Chondrocyte (in vitro differentiated cells): Measurements from ENCODE around the gene TOP1. TPM values are rescaled to one million over a fixed set of nuclear protein-coding genes. Genes with fewer than 3 reads are reported as not detected.

Source experiments
- DNase-seq: peaks from one replicate; pipeline ENCODE4 v3.0.0; 2021; ENCODE audit warnings: mixed read lengths, low spot score
- H3K27ac Mint-ChIP-seq: one replicate; pipeline ENCODE4 v1.8.0; 2021; ENCODE audit warnings: mild to moderate bottlenecking, moderate library complexity, mixed read lengths; ENCODE audit not compliant: unreplicated experiment
- H3K27me3 Mint-ChIP-seq: 2 replicates; pipeline ENCODE4 v1.8.0; 2021; ENCODE audit warnings: low read depth, mixed read lengths
- H3K36me3 Mint-ChIP-seq: 2 replicates; pipeline ENCODE4 v1.8.0; 2021; ENCODE audit warnings: low read depth, mixed read lengths
- H3K4me1 Mint-ChIP-seq: 2 replicates; pipeline ENCODE4 v1.8.0; 2021; ENCODE audit warnings: low read depth, mild to moderate bottlenecking, mixed read lengths
- H3K4me3 Mint-ChIP-seq: one replicate; pipeline ENCODE4 v1.8.0; 2021; ENCODE audit warnings: mild to moderate bottlenecking, moderate library complexity, mixed read lengths; ENCODE audit not compliant: unreplicated experiment
- H3K9me3 Mint-ChIP-seq: 2 replicates; pipeline ENCODE4 v1.8.0; 2021; ENCODE audit warnings: low read depth, mixed read lengths
- total RNA-seq: library from RNA; stranded (reverse); gene quantifications from 3 replicates; pipeline ENCODE4 v1.2.1, GENCODE V29; 2021
- TF ChIP-seq, protein P1 (sequence below): fragments of 200-600 bp; sonication (generic); IDR thresholded peaks from 2 replicates; pipeline ENCODE4 v1.5.0; 2021; ENCODE audit warnings: antibody characterized with exemption, mild to moderate bottlenecking, moderate library complexity

The TOP1 gene
- total RNA-seq, 1 donor from 2014 or later: 39.0 TPM

DNA sequence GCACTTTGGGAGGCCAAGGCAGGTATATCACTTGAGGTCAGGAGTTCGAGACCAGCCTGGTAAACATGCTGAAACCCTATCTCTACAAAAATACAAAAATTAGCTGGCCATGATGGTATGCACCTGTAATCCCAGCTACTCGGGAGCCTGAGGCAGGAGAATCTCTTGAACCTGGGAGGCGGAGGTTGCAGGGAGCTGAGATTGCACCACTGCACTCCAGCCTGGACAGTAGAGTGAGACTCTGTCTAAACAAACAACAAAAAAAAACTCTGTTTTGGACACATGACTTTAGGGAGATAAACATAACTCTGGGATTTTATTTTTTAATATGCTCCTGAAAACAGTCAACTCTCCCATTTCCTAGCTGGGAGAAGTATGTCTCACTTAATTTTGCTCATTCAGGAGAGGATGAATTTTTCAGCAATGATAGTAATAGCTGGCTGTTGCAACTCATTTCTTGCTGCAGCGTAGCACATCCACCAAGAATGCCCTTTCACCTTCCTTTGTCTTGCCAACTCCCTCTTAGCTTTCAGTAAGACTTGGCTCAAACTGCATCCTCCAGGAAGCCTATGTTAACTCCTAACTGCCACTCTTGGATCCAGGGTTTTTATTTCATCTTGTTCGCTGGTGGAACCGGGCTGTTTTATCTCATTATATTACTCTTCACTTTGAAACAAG is 24.3 kb downstream of the TOP1 start:
- Mint-ChIP-seq H3K4me1 (peaks cover 81% of the 10 kb centered on the region), H3K27me3 (no peaks in the 10 kb centered on the region), H3K36me3 (no peaks in the 10 kb centered on the region), H3K4me3 (no peak overlapping the region), H3K9me3 (no peaks in the 10 kb centered on the region), H3K27ac (peak overlapping the region; percentile 13)
- TF ChIP-seq, protein P1, sequence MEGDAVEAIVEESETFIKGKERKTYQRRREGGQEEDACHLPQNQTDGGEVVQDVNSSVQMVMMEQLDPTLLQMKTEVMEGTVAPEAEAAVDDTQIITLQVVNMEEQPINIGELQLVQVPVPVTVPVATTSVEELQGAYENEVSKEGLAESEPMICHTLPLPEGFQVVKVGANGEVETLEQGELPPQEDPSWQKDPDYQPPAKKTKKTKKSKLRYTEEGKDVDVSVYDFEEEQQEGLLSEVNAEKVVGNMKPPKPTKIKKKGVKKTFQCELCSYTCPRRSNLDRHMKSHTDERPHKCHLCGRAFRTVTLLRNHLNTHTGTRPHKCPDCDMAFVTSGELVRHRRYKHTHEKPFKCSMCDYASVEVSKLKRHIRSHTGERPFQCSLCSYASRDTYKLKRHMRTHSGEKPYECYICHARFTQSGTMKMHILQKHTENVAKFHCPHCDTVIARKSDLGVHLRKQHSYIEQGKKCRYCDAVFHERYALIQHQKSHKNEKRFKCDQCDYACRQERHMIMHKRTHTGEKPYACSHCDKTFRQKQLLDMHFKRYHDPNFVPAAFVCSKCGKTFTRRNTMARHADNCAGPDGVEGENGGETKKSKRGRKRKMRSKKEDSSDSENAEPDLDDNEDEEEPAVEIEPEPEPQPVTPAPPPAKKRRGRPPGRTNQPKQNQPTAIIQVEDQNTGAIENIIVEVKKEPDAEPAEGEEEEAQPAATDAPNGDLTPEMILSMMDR: no peak
- DNase-seq: no peak

DNA sequence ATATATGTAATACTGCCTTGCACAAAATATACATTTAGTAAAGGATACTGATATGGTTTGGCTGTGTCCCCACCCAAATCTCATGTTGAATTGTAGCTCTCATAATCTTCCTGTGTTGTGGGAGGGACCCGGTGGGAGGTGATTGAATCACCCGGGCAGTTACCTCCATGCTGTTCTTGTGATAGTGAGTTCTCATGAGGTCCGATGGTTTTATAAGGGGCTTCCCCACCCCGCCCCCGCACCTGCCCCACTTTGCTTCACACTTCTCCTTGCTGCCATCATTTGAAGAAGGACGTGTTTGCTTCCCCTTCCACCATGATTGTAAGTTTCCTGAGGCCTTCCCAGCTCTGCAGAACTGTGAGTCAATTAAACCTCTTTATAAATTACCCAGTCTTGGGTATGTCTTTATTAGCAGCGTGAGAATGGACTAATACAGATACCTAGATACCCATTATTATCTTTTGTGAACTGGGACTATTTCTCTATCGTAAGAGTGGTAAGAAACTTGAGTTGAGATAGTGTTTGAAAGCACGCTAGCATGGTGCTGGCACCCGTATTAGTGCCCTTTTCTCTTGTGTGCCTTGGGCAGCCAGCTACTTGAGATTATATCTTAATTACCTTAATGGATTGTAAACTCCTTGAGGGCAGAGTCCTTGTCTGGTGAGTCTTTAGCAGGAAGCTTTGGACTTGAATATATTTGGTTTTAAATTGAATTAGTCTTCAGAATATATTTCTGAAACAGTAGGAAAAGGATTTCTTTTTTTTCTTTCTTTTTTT is 25.6 kb downstream of the TOP1 start:
- Mint-ChIP-seq H3K27me3 (no peaks in the 10 kb centered on the region), H3K9me3 (no peaks in the 10 kb centered on the region), H3K36me3 (no peaks in the 10 kb centered on the region), H3K27ac (no peak overlapping the region), H3K4me3 (no peak overlapping the region), H3K4me1 (peaks cover 79% of the 10 kb centered on the region)
- TF ChIP-seq, protein P1: no peak
- DNase-seq: no peak

DNA sequence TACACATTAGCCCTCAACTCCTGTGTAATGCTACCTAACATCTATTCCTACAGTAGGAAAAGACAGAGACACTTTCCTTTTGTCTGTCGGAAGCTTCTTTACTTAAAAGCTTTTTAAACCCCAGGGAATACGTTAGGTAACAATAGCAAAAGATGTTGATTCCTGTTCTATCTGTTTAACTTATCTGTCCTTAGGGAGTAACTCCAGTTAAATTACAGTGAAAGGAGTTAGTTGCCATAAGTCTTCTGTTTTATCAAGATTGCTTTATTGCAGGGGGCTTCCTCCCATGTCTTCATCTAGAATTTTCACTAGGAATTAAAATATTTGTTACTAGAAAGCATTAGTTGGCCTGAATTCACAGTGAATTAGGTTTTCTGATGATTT is 26.2 kb downstream of the TOP1 start:
- H3K27me3 Mint-ChIP-seq: no peaks in the 10 kb centered on the region
- no peak overlapping the region for H3K4me3 Mint-ChIP-seq
- H3K36me3 Mint-ChIP-seq: no peaks in the 10 kb centered on the region
- peaks cover 76% of the 10 kb centered on the region for H3K4me1 Mint-ChIP-seq
- H3K9me3 Mint-ChIP-seq: no peaks in the 10 kb centered on the region
- DNase-seq: no peak
- TF ChIP-seq, protein P1: no peak
- H3K27ac Mint-ChIP-seq: no peak overlapping the region

DNA sequence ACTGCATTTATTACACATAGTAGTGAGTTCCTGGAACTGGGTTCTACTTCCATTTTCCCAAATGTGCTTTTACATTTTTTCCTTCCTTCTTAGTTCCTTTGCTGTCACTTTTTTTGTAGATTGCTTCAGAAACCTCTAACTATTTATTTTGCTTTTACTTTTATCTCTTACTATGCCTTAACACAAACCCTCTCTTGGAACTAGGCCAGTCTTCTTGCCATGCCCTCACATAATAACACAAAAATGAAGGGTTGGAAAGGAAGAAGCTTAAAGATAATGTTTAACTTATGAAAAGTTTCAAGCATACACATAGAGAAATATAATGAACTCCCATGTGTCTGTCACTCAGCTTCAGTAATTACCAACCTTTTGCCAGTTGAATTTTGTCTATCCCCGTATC is 27.1 kb downstream of the TOP1 start:
- no peaks in the 10 kb centered on the region for H3K27me3 Mint-ChIP-seq
- H3K9me3 Mint-ChIP-seq: no peaks in the 10 kb centered on the region
- no peak overlapping the region for H3K4me3 Mint-ChIP-seq
- H3K36me3 Mint-ChIP-seq: no peaks in the 10 kb centered on the region
- TF ChIP-seq, protein P1: no peak
- DNase-seq: no peak
- H3K4me1 Mint-ChIP-seq: peaks cover 68% of the 10 kb centered on the region
- peak overlapping the region; percentile 68 for H3K27ac Mint-ChIP-seq

DNA sequence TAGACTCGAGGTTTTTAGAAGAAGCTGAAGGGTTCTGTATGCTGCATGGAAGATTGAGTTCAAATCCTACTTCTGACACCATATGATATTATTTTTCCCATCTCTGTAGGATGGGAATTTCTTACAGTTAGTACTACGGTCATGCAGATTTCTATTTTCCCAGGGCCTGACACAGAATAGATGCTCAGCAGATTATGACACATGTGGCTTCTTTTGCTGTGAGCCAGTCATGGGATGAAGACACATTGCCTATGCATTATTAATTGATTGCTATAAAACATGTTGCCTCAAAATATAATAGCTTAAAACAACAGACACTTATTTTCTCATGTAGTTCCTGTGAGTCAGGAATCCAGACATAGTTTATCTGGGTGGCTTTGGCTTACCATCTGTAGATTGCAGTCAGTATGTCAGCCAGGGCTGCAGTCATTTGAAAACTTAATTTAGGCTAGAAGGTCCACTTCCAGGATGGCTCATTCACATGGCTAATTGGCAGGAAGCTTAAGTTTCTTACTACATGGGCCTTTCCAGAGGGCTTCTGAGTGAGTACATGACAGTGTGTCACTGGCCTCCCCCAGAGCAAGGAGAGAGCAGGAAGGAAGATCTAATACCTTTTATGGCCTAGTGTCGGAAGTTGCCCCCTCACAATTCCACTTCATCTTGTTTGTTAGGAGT is 29.5 kb downstream of the TOP1 start:
- H3K4me3 Mint-ChIP-seq: no peak overlapping the region

More for the DNA sequence above, 29.5 kb downstream of the TOP1 start:
- Mint-ChIP-seq H3K9me3 (no peaks in the 10 kb centered on the region), H3K4me1 (peaks cover 45% of the 10 kb centered on the region), H3K27me3 (no peaks in the 10 kb centered on the region), H3K27ac (peak overlapping the region; percentile 59), H3K36me3 (peaks cover 12% of the 10 kb centered on the region)
- no peak for DNase-seq
- TF ChIP-seq, protein P1: no peak
